ENCODE results near the gene DIS3L2.
A peak's percentile ranks its signal among the peaks of the same experiment; 100 is the strongest.

DIS3L2 gene

GRCh38 chr2:232268636-232269165 lies 307.2 kb downstream of the DIS3L2 start:
- DNase-seq (ENCODE audit: low spot score), result no peak

GRCh38 chr2:232269867-232270266 lies 308.4 kb downstream of the DIS3L2 start:
- no peak for DNase-seq (ENCODE audit: low spot score)

- DNase-seq (ENCODE audit: low spot score), result no peak
Measured at GRCh38 chr2:232273903-232274643, 312.6 kb downstream of the DIS3L2 start.

DNA sequence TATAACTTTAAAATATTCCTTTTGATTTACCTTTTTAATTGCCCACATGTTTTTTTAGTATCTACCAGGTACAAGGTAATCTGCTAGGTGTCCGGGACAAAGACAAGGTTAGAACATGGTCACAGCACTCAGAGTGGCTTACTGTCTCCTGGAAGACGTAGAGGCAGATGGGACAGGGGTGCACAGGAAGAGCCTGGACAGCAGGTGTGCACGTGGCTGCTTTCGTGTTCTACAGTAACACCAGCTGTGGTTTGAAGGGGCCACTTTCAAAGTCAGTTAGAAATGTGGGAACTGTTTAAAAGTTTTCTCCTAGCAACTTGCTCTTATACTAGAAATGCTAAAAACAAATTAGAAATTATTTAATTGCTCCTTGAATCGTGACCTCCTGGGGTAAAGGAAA lies 314.2 kb downstream of the DIS3L2 start:
- no peak for DNase-seq (ENCODE audit: low spot score)

- DNase-seq (ENCODE audit: low spot score), result no peak
Measured at GRCh38 chr2:232276084-232276732, 314.7 kb downstream of the DIS3L2 start.

- no peak for DNase-seq (ENCODE audit: low spot score)
Measured at GRCh38 chr2:232276733-232277313, 315.3 kb downstream of the DIS3L2 start.

DNA sequence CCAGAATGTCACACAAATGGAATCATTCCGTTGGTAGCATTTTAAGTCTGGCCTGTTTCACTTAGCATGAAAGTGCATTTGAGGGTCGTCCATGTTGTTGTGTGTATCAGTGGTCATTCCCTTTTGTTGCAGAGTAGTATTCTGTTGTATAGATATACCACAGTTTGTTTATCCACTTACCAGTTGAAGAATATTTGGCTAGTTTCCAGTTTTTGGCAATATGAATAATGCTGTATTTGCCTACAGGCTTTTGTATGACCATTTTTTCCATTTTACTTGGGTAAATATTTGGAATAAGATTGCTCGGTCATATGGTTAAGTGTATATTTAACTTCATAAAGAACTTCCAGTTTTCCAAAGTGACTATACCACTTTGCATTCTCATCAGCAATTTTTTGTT lies 317.0 kb downstream of the DIS3L2 start:
- DNase-seq (ENCODE audit: low spot score), result no peak

GRCh38 chr2:232280341-232280740 lies 318.8 kb downstream of the DIS3L2 start:
- DNase-seq (ENCODE audit: low spot score), result no peak

DNA sequence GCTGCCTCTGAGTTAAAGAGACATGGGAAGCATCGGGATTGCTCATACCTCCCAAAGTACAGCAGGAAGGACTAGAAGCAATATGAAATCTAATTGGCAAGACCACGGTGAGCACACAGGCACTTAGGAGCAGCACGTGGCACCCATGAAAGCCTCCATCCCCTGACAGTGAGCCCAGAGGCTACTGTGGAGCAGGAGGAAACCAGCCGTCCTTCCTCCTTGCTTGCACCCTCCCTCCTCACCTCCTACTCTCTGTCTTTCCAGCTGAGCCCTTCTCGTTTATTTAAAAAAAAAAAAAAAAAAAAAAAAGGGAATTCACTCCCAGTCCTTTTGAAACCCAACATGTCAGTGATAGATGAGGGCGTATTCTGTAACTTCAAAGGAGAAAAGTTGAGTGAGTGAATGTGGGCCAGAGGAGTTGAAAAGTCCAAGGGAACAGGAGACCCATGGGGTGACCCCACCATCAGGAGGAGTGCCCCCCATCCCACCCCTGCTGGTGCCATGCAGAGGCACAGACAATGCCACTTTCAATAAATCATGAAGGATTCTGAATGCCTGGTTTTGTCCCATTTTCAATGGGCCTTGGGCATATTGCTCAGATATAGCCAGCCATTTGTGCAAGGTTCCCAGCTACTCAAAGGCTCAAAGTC lies 320.5 kb downstream of the DIS3L2 start:
- DNase-seq (ENCODE audit: low spot score), result no peak

DNA sequence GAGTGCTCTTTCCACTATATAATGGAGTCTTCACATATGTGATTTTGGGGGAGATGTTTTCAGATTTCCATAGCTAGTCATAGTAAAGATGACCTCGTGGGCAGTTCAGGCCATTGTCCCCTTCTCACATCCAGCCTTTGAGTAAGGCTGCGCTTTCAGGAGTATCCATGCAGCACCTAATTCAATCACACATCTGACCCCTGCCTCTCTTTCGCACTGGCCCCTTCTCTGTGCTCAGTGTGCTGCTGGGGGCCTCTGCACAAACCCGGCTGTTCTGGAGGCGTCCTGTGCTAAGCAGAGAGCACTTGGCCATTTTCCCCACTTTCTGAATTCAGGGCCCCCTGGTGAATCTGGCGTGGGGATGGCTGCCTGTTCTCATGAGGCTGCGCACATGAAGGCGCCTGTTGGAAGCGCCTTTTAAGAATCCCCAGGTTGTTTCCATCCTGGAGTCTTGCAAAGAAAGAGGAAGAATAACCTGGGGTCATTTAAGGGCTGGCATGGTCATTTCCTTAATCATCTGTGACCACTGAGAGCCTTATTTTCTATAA lies 321.1 kb downstream of the DIS3L2 start:
- DNase-seq (ENCODE audit: low spot score), result no peak

GRCh38 chr2:232286001-232286868 lies 324.7 kb downstream of the DIS3L2 start:
- DNase-seq (ENCODE audit: low spot score), result no peak

DNA sequence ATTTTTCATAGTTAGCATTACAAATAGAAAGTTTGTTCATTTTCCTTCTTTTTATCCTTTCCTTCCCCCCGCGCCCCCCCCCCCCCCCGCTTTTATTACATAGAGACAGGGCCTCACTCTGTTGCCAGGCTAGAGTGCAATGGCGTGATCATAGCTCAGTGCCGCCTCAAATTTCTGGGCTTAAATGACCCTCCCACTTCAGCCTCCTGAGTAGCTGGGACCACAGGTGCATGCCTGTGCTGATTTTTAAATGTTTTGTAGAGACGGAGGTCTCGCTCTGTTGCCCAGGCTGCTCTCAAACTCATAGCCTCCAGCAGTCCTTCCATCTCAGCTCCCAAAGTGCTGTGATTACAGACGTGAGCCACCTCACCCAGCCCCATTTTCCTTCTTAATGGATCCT lies 325.8 kb downstream of the DIS3L2 start:
- DNase-seq (ENCODE audit: low spot score), result no peak

DNA sequence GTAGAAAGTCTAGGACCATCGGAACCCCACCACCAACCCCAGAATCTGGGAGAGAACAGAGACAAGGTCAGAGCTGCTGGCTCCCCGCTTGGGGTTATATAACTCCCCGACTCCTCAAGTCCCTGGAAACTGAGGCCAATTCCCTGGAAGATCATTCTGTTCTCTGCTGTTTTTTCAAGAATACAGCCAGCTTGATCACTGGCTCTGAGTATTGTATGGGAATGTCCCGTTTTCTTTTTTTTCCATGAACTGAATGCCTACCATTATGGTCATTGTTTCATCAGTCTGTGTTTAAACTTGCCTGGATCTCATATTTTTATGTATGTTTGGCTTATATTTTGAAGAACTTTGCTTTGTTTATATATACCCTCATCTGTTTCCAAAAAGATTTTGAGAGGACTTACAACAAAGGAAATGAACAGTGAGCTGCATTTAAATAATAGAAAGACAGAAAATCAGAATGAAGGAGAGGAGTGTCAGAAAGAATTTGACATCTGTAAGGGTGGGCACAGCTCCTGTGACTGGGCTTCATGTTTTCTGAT lies 327.0 kb downstream of the DIS3L2 start:
- DNase-seq (ENCODE audit: low spot score), result no peak

GRCh38 chr2:232290668-232291067 lies 329.2 kb downstream of the DIS3L2 start:
- DNase-seq (ENCODE audit: low spot score), result no peak

DNA sequence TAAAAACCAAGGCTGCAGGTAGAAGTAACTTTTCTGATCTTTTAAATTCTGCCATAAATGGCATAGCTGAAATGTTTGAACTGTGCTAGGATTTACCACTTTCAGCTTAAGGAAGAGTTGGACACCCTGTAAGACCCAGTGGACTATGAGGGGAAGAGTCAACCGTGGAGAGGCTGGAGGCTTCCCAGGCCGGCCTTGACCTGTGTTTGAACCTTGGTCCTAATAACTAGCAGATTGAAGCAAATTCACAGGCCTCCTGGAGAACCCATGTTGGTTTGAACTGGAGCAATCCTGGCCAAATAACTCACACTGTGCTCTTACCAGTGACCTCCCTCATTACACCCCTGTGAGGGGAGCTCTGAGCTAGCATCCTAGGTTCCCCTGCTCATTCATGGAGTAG lies 329.8 kb downstream of the DIS3L2 start:
- DNase-seq (ENCODE audit: low spot score), result no peak

DNA sequence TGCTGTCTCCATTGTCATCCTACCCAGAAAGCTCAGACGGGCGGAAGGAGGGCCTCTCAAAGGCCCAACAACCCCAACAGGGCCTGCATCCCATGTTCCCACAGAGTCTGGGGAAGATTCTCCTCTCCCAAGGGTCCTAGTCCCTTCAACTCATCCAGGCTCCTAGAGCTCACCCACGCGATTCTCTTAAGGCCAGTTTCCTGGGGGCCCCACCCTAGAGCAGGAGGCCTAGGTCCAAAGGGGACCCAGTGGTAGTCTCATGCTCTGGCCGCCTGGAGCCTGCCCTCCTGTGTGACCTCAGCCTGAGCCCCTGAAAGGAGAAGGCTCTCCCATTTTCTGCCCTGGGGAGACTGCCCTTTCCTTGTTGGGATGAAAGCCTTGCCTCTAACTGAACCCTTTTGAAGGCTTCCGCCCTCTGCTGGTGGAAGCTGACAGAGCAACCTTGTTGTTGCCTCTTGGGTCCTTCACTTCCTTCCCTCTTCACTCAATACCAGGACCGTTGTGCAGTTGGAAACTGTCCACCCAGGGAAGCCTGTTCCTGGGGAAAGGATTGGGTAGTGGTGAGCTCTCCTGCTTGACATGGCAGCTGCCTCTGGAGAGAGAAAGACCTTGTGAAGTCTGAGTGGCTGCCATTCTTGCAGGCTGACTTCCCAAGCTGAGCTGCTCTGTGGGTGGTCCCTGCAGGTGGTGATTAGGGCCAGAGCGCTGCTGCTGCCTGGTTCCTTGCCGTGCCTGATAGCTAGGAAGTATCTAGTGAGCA lies 331.1 kb downstream of the DIS3L2 start:
- peak; percentile 48 for DNase-seq (ENCODE audit: low spot score)

DNA sequence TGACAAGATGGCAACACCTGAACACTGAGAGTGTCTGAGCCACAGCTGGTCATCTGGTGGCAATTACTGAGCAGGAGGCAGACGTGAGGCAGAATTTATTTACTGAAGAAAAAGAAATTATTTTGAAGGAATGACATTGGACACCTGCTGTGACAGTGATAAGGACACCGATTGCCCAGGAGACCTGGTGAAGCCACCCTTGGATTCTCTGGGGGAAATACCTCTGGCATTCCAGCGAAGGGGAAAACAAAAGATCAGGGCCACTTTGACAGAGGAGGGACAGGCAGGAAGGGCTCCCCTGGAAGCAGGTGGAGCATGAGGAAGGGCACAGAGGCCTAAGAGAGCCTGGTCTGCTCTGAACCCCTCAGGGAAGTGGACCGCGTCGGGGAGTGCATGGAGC lies 331.7 kb downstream of the DIS3L2 start:
- DNase-seq (ENCODE audit: low spot score), result no peak

DNA sequence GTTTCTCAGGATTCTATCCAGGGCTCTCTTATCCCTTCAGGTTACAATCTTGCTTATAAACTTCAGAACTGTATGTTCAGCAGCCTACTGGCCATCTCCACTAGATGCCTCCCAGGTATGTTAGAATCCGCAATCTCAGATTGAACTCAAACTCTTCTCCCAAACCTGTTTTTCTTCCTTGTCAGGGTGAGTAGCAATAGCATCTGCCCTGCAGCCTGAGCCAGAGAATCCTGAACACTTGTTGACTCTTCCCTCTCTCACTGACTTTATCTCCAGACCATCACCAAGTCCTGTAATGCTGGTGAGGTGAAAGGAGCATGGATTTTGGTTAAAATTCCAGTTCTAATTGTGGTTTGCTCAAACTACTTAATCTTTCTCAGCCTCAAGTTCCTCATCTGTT lies 334.5 kb downstream of the DIS3L2 start:
- DNase-seq (ENCODE audit: low spot score), result no peak

- no peak for DNase-seq (ENCODE audit: low spot score)
Measured at GRCh38 chr2:232296776-232297525, 335.4 kb downstream of the DIS3L2 start.

- no peak for DNase-seq (ENCODE audit: low spot score)
Measured at GRCh38 chr2:232299084-232299483, 337.6 kb downstream of the DIS3L2 start.

Measured in hematopoietic multipotent progenitor cell treated with erythropoietin and hydrocortisone succinate and interleukin-3 and kit ligand, for 17 days (in vitro differentiated cells).